HepG2 (cell line): ENCODE measurements around the gene HLA-DMB. TPM values are rescaled to one million over a fixed set of nuclear protein-coding genes. Genes with fewer than 3 reads are reported as not detected.

Experiments
- ADNP ChIP-seq: sonication (generic); formaldehyde crosslinking; IDR thresholded peaks from 2 replicates; pipeline ENCODE4 v1.4.0; 2020; ENCODE audit warnings: missing genetic modification reagents
- ATAD3A ChIP-seq: sonication (generic); formaldehyde crosslinking; IDR thresholded peaks from 2 replicates; pipeline ENCODE4 v1.4.0; 2020; ENCODE audit warnings: missing genetic modification reagents
- GABPB1 ChIP-seq: IDR thresholded peaks from 2 replicates; pipeline ENCODE4 v1.6.1; 2016; ENCODE audit warnings: mild to moderate bottlenecking, missing genetic modification reagents, moderate library complexity, missing compliant biosample characterization
- JARID2 ChIP-seq: sonication (generic); formaldehyde crosslinking; IDR thresholded peaks from 2 replicates; pipeline ENCODE4 v1.8.1; 2023; ENCODE audit warnings: missing genetic modification reagents, inconsistent platforms; ENCODE audit not compliant: insufficient replicate concordance
- MAFF ChIP-seq: IDR thresholded peaks from 2 replicates; pipeline ENCODE4 v1.6.1; 2011; ENCODE audit warnings: low read depth, low read length, improper control_type of control experiment
- MATR3 ChIP-seq: sonication (generic); formaldehyde crosslinking; IDR thresholded peaks from 2 replicates; pipeline ENCODE4 v1.4.0; 2020; ENCODE audit warnings: missing genetic modification reagents
- MED13 ChIP-seq: sonication (generic); formaldehyde crosslinking; IDR thresholded peaks from 2 replicates; pipeline ENCODE4 v1.5.0; 2020; ENCODE audit warnings: missing genetic modification reagents
- RFX3 ChIP-seq: IDR thresholded peaks from 2 replicates; pipeline ENCODE4 v1.6.1; 2016; ENCODE audit warnings: missing biosample characterization, missing genetic modification reagents
- SNRNP70 ChIP-seq: fragments of 200-400 bp; formaldehyde crosslinking; IDR thresholded peaks from 2 replicates; pipeline ENCODE4 v1.6.1; 2017; ENCODE audit warnings: mild to moderate bottlenecking, low read depth, low read length, moderate library complexity
- SRY ChIP-seq: sonication (generic); formaldehyde crosslinking; IDR thresholded peaks from 2 replicates; pipeline ENCODE4 v1.8.0; 2022; ENCODE audit warnings: mild to moderate bottlenecking, missing genetic modification reagents
- TEAD2 ChIP-seq: sonication (generic); formaldehyde crosslinking; IDR thresholded peaks from 2 replicates; pipeline ENCODE4 v1.9.0; 2021; ENCODE audit warnings: missing genetic modification reagents
- YEATS2 ChIP-seq: sonication (generic); formaldehyde crosslinking; IDR thresholded peaks from 2 replicates; pipeline ENCODE4 v1.4.0; 2020; ENCODE audit warnings: missing genetic modification reagents, borderline replicate concordance
- ZEB1 ChIP-seq: IDR thresholded peaks from 2 replicates; pipeline ENCODE4 v1.6.1; 2012; ENCODE audit warnings: mild to moderate bottlenecking, low read depth, inconsistent platforms; ENCODE audit not compliant: insufficient replicate concordance
- ZNF12 ChIP-seq: sonication (generic); formaldehyde crosslinking; IDR thresholded peaks from 2 replicates; pipeline ENCODE4 v1.5.0; 2020; ENCODE audit warnings: missing genetic modification reagents
- ZNF205 ChIP-seq: IDR thresholded peaks from 2 replicates; pipeline ENCODE4 v1.6.1; 2018; ENCODE audit warnings: missing biosample characterization, missing genetic modification reagents
- polyA plus RNA-seq, 8 experiments: library from polyadenylated mRNA; depleted of rRNA in 3 of 8; stranded (reverse) in 7 of 8; unstranded in 1 of 8; fragments of >200 nt; fragmentation: Illumina TruSeq in 4 of 8; extraction: Trizol in 4 of 8; gene quantifications; 2 replicates each; pipeline versions ENCODE4 v1.2.1 to v1.2.3, GENCODE V29; 2011 to 2016; ENCODE audit warnings: low read depth in 4 of 8, missing spikeins in 1 of 8, mixed read lengths in 1 of 8; ENCODE audit not compliant: insufficient read depth in 1 of 8
- total RNA-seq, 5 experiments: library from RNA; depleted of rRNA; stranded (reverse); fragments of >200 nt; fragmentation: Illumina TruSeq; extraction: Trizol; gene quantifications; 2 replicates each; pipeline ENCODE4 v1.2.3, GENCODE V29; 2016; ENCODE audit warnings: low read depth in 1 of 5
- TF ChIP-seq, protein P1 (sequence below), 2 experiments: fragments of 450-650 bp in 1 of 2; sonication (generic) in 1 of 2; formaldehyde crosslinking; IDR thresholded peaks; 2 replicates each; pipeline versions ENCODE4 v1.5.0 to v1.8.0; 2020 to 2022; ENCODE audit warnings: mild to moderate bottlenecking in 1 of 2, missing genetic modification reagents in 1 of 2
- TF ChIP-seq, protein P2 (sequence below): sonication (generic); formaldehyde crosslinking; IDR thresholded peaks from 2 replicates; pipeline ENCODE4 v1.4.0; 2020; ENCODE audit warnings: missing genetic modification reagents
- TF ChIP-seq, protein P3 (sequence below): sonication (generic); formaldehyde crosslinking; IDR thresholded peaks from 2 replicates; pipeline ENCODE4 v1.5.1; 2020; ENCODE audit warnings: missing genetic modification reagents, mild to moderate bottlenecking, borderline replicate concordance
- TF ChIP-seq, protein P4 (sequence below): sonication (generic); formaldehyde crosslinking; IDR thresholded peaks from 2 replicates; pipeline ENCODE4 v1.5.0; 2020; ENCODE audit warnings: mild to moderate bottlenecking, missing genetic modification reagents

Gene HLA-DMB
- total and polyA plus RNA-seq, 2 of the 13 experiments (the other 11 are each of a cell fraction or from before 2014, with no cell fraction given), result not detected

DNA sequence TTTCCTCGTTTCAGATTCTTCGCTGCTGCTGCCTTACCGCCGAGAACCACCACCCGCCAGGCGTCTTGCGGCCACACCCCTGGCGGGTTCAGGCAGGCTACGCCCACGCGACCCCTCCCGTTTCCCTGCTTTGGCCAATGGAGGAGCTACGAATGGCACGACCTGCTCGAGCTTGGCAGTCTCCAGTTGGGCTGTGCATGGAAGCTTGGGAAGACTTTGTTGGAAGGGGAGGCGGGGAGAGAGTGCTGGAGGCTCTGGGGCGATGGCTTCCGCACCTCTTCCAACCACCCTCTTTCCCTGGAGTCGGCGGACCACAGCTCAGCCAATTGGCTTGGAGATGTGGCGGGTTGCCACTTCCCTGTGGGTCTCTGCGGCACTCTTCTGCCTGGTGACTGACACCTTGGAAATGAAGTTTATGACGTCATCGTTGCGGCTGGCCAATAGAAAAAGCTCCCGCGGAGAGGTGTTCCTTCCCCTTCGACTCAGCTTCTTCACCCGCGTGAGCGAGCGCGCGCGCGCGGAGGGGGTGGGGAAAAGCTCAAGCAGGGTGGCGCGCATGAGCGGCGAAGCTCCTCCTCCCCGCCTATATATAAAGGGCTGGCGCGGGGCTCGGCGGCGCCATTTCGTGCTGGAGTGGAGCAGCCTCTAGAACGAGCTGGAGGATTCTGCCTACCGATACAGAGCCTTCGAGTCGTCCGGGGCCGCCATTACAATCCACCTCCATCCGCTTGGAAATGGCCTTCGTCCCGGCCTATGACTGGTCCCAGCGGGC lies 30.9 kb upstream of the HLA-DMB start (continued):
- TF ChIP-seq MED13 (CRISPR knock-in tag) (peak; percentile 87), MATR3 (CRISPR knock-in tag) (0 out of 2 replicates have a peak, but pooled peaks have one; percentile 72), ZNF205 (peak; percentile 76; the same call in 1 of the 2 replicates), RFX3 (no peak), ATAD3A (CRISPR knock-in tag) (no peak), ZNF12 (CRISPR knock-in tag) (peak; percentile 57; the same call in 1 of the 2 replicates), ZEB1 (no peak), TEAD2 (no peak; the same call in 1 of the 2 replicates), GABPB1 (CRISPR knock-in tag) (peak; percentile 71; the same call in 1 of the 2 replicates), YEATS2 (CRISPR knock-in tag) (peak; percentile 94), SRY (CRISPR knock-in tag) (peak; percentile 14; the same call in 1 of the 2 replicates), ADNP (CRISPR knock-in tag) (no peak), JARID2 (CRISPR knock-in tag) (no peak), MAFF (no peak; the same call in 1 of the 2 replicates), SNRNP70 (no peak)
- TF ChIP-seq, protein P1, sequence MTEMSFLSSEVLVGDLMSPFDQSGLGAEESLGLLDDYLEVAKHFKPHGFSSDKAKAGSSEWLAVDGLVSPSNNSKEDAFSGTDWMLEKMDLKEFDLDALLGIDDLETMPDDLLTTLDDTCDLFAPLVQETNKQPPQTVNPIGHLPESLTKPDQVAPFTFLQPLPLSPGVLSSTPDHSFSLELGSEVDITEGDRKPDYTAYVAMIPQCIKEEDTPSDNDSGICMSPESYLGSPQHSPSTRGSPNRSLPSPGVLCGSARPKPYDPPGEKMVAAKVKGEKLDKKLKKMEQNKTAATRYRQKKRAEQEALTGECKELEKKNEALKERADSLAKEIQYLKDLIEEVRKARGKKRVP (CRISPR knock-in tag; IDR thresholded peaks at IDR 0.05), result peak in 1 of 2 experiments; percentile 62; a peak in 1 of 4 replicates
- TF ChIP-seq, protein P2, sequence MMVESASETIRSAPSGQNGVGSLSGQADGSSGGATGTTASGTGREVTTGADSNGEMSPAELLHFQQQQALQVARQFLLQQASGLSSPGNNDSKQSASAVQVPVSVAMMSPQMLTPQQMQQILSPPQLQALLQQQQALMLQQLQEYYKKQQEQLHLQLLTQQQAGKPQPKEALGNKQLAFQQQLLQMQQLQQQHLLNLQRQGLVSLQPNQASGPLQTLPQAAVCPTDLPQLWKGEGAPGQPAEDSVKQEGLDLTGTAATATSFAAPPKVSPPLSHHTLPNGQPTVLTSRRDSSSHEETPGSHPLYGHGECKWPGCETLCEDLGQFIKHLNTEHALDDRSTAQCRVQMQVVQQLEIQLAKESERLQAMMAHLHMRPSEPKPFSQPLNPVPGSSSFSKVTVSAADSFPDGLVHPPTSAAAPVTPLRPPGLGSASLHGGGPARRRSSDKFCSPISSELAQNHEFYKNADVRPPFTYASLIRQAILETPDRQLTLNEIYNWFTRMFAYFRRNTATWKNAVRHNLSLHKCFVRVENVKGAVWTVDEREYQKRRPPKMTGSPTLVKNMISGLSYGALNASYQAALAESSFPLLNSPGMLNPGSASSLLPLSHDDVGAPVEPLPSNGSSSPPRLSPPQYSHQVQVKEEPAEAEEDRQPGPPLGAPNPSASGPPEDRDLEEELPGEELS (CRISPR knock-in tag), result peak; percentile 34; the same call in 1 of the 2 replicates
- TF ChIP-seq, protein P3, sequence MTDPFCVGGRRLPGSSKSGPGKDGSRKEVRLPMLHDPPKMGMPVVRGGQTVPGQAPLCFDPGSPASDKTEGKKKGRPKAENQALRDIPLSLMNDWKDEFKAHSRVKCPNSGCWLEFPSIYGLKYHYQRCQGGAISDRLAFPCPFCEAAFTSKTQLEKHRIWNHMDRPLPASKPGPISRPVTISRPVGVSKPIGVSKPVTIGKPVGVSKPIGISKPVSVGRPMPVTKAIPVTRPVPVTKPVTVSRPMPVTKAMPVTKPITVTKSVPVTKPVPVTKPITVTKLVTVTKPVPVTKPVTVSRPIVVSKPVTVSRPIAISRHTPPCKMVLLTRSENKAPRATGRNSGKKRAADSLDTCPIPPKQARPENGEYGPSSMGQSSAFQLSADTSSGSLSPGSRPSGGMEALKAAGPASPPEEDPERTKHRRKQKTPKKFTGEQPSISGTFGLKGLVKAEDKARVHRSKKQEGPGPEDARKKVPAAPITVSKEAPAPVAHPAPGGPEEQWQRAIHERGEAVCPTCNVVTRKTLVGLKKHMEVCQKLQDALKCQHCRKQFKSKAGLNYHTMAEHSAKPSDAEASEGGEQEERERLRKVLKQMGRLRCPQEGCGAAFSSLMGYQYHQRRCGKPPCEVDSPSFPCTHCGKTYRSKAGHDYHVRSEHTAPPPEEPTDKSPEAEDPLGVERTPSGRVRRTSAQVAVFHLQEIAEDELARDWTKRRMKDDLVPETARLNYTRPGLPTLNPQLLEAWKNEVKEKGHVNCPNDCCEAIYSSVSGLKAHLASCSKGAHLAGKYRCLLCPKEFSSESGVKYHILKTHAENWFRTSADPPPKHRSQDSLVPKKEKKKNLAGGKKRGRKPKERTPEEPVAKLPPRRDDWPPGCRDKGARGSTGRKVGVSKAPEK (CRISPR knock-in tag), result no peak
- TF ChIP-seq, protein P4, sequence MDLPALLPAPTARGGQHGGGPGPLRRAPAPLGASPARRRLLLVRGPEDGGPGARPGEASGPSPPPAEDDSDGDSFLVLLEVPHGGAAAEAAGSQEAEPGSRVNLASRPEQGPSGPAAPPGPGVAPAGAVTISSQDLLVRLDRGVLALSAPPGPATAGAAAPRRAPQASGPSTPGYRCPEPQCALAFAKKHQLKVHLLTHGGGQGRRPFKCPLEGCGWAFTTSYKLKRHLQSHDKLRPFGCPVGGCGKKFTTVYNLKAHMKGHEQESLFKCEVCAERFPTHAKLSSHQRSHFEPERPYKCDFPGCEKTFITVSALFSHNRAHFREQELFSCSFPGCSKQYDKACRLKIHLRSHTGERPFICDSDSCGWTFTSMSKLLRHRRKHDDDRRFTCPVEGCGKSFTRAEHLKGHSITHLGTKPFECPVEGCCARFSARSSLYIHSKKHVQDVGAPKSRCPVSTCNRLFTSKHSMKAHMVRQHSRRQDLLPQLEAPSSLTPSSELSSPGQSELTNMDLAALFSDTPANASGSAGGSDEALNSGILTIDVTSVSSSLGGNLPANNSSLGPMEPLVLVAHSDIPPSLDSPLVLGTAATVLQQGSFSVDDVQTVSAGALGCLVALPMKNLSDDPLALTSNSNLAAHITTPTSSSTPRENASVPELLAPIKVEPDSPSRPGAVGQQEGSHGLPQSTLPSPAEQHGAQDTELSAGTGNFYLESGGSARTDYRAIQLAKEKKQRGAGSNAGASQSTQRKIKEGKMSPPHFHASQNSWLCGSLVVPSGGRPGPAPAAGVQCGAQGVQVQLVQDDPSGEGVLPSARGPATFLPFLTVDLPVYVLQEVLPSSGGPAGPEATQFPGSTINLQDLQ (CRISPR knock-in tag), result peak; percentile 86
